ENCODE data around the gene IMMP2L.
"Not testable (repeated sequence)": the region's sequence is repeated elsewhere in the genome, so short reads cannot be mapped to it uniquely, and the experiment has no call there.

The IMMP2L gene

DNA sequence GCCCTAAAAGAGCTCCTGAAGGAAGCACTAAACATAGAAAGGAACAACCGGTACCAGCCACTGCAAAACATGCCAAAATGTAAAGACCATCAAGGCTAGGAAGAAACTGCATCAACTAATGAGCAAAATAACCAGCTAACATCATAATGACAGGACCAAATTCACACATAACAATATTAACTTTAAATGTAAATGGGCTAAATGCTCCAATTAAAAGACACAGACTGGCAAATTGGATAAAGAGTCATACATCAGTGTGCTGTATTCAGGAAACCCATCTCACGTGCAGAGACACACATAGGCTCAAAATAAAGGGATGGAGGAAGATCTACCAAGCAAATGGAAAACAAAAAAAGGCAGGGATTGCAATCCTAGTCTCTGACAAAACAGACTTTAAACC is 60.5 kb downstream of the IMMP2L start:
- DNase-seq = not testable (repeated sequence)

DNA sequence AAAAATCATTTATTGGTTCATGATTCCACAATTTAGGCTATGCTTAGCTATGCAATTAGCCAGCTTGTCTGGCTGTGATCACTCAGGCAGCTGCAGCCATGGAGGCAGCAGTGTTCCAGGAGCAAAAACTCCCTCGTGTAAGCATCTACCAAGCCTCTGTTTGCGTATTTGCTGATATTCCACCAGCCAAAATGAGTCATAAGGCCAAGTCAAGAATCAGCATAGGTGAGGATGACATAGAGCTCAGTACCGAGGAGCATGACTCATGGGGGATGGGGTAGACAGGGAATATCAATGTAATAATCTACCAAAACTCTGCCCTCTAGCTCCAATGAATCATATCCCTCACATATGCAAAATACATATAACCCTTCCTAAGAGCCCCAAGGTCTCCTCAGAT is 63.3 kb downstream of the IMMP2L start:
- DNase-seq = no peak

DNA sequence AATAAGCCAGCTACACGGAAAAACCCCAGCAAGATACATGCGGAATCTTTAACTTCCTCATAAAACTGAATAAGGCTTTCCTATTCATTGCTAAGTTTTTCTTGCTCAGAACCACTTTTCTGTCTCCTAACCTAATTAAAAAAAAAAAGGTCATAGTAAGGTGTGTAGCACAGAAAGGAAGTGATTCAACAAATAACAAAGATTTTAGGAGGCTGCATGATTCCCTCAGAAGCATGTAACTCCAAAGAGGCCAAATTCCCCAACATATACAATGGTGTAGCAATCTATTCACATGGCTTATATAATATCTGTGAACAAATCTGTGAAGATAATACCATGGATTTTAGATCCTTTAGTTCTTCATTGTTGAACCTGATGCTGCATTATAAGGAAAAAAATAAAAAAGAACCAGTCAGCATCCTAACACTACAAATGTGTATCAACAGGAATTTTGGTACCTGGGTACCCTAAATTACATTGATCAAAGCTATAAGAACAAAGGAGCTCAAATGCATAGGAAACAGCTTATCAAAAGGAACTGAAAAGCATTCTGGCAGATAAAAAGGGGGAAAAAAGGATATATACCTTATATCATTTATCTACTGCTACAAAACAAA is 63.8 kb downstream of the IMMP2L start:
- DNase-seq = no peak

DNA sequence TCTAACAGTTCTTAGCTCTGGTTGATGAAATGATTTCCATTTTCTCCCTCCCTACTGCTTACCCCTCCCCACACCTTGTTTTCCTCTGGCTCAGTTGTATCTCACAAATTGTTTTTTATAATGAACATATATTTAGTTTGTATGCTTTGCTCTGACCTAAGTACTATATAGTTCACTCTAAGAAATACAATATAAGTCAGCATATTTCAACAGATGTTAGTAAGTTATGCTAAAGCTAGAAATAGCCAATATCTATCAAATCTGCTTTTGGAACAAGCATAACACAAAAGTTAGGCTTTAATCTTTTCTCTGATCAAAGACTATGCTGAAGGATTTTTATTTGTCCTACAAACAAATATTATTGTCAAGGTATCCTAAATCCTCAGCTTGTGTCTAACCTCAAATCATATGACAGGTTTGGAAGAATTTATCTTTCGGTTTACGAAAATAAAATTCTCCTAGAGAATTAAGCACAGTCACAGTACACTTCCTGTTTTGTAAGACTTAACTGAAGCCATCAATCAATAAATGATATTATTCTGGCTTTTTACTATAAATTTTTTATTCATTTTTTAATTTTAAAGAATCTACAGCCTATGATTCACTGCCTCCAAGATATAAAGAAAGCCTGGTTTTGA is 67.0 kb downstream of the IMMP2L start:
- no peak for DNase-seq

DNA sequence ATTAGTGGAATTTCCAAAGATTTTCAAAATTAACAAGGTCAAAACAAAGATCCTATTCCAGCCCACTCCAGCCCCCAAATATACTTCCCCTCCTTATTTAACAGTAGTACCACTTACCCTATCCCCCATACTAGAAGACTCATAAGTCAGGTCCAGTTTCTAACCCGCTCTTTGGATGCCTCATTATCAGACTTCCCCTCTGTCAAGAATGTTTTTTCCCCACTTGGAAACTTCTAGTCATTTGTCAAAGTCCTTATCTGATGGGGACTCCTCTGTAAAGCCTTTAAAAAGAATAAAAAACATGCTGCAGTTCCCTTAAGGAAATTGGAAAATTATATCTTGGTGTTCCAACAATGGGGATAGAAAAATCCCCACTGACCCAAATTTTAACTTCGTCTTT is 70.1 kb downstream of the IMMP2L start:
- no peak for DNase-seq

DNA sequence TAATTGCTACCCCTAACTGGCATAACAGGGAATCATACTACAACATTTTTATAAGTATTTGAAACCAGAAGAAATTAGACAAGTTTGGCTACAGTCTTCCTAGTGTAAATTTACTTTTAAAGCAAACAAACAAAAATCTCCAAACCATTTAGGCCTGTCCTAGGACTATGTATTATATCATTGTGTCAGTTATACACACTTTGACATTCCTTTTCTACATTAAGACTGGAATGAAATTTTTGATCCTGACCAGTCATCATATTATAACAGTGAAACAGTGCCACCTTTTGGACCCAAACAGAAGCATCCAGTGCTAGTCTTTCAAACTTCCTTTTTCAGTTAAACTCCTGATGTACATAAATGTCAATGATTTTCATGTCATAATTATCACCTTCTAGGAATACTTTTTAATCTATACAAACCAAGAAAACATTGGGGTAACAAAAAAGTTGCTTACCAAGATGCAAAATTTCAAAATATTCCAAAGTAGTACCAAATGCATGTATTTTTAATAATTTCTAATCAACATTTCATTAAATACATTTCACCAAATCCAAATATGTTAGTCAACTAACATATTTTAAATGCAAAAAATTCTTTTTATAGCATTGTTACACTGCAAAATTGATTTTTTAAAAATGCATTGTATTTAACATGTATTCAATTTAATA is 75.7 kb downstream of the IMMP2L start:
- DNase-seq = peak; percentile 7

DNA sequence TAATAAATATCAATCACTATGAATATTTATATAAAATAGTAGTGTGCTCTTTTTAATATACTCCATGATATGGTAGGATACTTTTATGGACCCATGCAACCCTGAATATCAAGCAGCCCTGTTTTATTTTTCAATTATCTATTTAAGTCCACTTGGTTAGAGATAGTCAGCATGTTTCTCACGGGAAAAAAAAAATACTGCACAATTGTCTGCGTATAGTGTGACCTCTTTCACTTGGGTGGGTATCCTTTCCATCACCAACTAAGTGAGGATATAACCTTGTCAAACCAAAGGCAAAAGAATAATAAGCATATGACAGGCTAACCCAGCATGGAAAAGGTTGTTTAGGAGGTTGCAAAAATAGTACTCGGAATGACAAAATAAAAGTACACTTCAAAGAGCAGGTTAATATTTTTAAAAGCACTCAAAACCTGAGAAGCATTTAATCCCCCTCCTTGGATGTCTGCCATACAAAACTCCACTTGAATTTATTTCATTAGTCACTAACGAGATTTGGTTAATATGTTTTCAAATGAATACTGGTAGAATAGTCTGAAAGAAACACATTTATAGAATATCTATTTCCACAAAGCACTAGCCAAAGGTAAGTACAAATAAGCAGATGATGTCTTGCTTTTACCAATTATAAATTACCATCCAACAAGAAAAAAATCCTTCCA is 76.5 kb downstream of the IMMP2L start:
- DNase-seq = no peak

DNA sequence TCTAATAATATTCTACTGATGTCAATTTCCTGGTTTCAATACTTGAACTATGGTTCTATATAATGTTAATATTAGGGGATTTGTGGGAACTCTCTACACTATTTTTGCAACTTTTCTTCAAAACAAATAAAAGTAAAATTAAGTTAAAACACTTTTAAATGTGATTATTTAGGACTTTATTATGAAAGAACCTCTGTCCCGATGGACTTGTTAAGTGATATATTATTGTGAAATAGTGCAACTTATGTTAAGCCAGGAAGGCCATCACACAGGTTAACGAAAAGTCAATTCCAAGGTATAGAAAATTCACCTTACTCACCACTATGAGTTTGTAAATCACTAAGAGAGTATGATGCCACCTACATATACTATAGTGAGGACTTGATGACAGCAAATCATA is 79.2 kb downstream of the IMMP2L start:
- DNase-seq = no peak

DNA sequence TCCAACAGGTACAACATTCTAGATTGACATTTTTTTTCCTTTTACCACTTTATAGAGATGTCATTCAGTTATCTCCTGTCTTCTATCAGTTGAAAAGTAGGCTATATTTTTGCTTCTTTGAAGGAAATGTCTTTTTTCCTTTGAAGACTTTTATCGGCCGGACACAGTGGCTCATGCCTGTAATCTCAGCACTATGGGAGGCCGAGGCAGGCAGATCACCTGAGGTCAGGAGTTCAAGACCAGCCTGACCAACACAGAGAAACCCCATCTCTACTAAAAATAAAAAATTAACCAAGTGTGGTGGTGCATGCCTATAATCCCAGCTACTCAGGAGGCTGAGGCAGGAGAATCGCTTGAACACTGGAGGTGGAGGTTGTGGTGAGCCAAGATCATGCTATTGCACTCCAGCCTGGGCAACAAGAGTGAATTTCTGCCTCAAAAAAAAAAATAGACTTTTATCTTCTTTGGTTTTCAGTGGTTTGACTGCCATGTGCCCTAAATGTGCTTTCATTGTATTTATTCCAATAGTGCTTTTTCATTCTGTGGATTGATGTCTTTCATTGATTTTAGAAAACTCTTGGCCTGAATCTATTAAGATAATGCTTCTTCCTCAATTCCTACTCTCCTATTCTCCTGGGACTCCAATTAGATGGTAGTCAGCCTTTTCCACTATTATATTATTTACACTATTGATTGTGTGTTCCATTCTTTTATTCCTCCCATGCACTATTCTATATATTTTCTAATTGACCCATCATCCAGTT is 84.6 kb downstream of the IMMP2L start:
- DNase-seq = no peak

DNA sequence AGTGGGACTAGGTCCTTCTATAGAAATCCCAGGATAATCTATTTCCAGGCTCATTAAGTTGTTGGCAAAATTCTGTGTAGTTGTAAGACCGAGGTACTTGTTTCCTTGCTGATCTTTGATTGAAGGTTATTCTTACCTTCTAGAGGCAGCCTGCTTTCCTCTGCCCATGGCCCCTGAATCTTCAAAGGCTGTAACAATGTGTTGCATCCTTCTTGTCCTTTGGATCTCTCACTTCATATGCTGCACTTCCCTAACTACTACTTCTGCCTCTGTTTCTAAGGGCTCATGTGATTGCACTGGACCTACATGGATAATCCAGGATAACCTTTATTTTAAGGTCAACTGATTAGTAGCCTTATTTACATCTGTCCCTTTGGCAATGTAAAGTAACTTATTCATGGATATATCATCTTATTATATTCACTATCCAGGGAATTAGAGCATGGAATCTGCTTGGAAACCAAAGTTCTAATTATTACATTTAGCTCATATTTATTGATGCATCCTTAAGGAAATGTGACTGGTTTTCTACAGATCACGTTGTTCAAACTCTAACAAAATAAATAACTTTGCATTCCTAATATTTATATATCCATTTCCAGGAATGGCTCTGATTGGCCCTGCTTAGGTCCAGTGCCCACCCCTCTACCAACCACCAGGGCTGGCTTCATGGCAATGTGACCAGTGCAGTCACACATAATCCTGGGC is 85.6 kb downstream of the IMMP2L start:
- DNase-seq = no peak

DNA sequence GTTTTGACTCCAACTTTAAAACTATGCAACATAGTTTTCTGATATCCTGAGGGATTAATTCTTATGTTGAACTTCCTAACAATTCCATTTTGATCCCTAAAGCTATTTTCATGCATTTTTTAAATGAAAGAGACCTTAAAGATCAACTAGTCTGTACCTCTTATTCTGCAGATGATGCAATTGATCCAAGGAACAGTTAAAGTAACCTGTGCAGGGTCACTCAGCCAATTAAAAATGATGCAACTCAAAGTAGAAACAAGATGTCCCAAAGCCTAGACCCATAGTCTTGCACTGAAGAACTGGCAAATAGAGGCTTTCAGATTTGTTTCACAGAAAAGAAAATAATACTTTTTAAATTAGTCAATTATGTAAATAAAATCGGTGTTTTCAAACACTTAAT is 86.3 kb downstream of the IMMP2L start:
- no peak for DNase-seq

DNA sequence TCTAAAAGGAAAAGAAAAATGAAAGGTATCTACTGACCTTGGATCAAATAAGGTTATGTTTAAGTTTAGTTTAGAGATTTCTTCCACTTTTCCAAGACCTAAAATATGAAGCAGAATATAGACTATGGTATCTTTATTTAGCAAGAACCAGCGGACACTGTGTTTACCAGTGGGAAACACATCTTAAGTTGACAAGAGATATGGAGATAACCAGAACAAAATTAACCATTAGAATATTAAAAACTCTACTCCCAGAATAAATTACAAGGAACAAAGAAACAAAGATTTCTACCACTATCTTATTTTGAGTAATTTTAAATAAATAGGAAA is 86.9 kb downstream of the IMMP2L start:
- DNase-seq = no peak

DNA sequence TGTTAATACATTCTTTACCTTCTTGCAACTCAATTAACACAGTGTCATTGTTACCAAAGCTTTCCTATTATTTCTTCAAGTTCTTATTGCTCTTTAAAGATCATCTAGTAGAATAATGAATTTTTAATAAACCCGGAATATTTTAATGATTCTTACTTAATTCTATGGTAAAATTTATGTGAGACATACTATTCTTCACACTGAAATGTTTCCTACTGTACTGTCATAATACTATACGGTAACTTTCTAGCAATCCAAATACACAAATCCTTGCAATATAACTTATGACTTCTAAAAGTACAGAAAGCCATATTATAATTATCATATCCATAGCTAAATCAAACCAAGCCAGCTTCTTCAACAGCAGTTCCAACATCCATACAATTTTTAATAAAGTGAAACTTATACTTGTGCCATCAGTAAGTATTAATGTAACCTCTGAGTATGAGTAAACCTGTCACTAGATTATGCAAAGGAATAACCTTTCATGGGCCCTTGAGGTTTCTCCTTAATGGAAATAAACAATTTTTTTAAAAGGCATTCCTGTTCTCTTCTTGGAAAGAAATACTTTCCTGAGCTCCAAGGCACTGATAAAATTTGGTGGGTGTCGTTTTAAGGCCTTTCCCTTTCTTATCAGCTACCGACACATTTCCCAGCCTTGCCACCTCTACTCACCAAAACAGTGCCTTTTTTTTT is 87.4 kb downstream of the IMMP2L start:
- DNase-seq = no peak

DNA sequence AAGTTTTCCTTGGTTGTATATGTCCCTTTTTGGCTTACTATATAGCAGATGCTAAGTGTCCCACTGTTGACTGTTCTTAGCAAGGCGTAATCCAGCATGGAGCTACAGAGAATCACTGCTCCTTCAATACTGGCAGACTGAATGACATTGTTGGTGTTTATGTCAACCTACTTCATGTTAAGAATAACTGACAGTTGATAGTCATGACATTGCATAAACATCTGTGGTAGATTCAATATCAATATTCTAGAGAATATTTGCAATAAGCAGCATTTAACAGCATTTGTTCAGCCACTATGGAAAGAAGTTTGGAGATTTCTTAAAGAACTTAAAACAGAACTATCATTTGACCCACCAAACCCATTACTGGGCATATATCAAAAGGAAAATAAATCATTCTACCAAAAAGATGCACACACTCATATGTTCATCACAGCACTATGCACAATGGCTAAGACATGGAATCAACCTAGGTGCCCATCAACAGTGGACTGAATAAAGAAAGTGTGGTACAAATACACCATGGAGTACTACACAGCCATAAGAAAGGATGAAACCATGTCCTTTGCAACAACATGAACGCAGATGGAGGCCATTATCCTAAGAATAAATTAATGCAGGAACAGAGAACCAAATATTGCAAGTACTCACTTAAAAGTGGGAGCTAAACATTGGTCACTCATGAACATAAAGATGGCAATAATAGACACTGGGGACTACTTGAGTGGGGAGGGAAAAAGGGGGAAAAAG is 88.7 kb downstream of the IMMP2L start:
- no peak for DNase-seq

DNA sequence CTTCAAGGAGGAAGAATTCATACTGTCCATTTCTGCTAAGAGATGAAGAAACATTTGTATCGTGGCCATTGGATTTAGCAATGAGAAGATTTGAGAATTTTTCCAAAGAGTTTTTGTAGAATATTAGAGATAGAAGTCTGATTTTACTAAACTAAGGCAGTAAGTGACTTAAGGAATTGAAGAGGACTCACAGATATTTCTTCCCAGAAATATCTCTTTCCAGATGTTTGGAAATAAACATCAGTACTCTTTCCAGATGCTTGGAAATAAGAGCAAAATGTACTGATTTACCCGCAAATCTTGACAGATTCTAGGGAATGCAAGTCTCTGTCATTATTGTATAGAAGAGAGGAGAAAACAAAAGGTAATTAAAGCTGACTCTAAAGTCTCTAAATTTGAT is 91.3 kb downstream of the IMMP2L start:
- no peak for DNase-seq

DNA sequence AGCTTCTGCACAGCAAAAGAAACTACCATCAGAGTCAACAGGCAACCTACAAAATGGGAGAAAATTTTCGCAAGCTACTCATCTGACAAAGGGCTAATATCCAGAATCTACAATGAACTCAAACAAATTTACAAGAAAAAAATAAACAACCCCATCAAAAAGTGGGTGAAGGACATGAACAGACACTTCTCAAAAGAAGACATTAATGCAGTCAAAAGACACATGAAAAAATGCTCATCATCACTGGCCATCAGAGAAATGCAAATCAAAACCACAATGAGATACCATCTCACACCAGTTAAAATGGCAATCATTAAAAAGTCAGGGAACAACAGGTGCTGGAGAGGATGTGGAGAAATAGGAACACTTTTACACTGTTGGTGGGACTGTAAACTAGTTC is 92.4 kb downstream of the IMMP2L start:
- not testable (repeated sequence) for DNase-seq

DNA sequence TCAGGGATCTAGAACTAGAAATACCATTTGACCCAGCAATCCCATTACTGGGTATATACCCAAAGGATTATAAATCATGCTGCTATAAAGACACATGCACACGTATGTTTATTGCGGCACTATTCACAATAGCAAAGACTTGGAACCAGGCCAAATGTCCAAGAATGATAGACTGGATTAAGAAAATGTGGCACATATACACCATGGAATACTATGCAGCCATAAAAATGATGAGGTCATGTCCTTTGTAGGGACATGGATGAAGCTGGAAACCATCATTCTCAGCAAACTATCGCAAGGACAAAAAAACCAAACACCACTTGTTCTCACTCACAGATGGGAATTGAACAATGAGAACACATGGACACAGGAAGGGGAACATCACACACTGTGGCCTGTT is 96.5 kb downstream of the IMMP2L start:
- not testable (repeated sequence) for DNase-seq

DNA sequence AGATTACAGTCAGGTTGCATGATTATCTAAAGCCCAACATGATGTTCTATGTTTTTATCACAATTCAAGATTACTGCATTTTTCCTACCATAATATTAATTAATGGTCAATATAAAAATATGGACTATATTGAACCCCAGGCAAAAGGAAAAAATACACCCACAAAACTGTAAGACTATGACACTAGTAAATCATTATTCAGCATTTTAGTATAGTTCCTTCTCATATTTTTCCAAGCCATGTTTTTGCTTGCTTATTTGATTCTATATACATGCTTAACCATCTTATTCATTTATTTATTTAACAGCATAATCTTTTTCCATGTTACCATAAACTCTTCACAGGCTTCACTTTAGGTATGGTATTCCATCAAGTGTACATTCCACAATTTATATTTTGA is 101.6 kb downstream of the IMMP2L start:
- no peak for DNase-seq

DNA sequence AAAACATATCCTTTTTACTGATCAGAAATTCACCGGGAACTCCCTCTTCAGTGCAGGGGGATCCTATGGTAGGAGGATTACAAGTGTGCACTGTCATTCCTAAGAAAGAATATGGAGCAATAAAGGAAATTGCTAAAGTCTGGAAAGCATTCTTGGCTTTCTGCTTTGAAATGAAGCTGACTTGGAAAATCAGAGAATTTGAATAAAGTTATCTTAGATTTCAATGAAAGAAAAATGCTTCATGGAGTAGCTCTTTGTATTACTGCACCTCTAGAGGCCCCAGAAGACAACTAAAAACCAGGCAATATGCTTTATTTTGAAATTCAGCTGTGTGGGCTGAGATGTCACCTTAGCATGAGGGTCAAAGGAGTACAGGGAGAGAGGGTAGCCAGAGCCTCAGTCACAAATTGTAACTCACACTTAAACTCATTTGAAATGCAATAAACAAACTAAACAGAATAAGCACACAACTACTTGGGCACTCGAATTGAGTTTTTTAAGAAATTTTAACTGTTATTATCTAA is 102.5 kb downstream of the IMMP2L start:
- no peak for DNase-seq

DNA sequence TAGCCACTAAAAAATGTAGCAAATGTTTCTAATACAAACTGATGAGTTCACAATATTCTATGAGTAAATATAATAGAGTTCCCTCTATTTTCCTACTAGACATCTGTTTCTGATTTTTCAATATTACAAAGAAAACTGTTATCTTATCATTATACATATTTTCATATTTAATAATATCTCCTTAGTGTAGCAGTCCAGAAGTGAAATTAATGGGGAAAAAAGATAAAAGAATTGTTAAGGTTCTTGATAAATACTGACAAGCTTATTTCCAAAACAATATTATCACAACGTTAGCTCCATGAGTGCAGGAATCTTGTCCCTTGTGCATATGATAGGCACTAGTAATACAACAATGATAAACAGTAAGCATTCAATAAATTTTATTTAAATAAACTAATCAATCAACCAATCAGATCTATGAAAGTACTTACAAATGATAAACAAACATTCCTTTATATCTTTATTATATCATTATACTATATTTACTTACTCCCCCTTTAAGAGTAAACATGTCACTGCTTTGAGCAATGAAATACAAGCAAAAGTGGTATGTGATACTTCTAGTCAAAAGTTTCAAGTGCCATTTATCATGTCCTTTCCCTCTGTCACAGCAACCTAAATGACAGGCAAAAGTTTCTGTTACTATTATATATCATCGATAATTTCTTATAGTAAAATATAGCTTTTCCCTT is 103.1 kb downstream of the IMMP2L start:
- DNase-seq = no peak

All from KG1 (cell line).